MCF 10A (cell line): Measurements from ENCODE around the gene TMEM87A. TPM values are rescaled to one million over a fixed set of nuclear protein-coding genes. Genes with fewer than 3 reads are reported as not detected.
"Not testable (repeated sequence)": the region's sequence is repeated elsewhere in the genome, so short reads cannot be mapped to it uniquely, and the experiment has no call there.

ENCODE experiments used
- Bru-seq: library from RNA; stranded (reverse); fragments of 400-500 nt; gene quantifications from one replicate; lab custom pipeline; 2021; lab: Mats Ljungman, UMichigan
- BruChase-seq, 2 experiments: library from RNA; stranded (reverse); fragments of 400-500 nt; gene quantifications; one replicate each; lab custom pipeline; 2021; lab: Mats Ljungman, UMichigan
- BruUV-seq: library from RNA; stranded (reverse); fragments of 400-500 nt; replicated peaks from 2 replicates; lab custom pipeline; 2021; lab: Mats Ljungman, UMichigan
- CTCF ChIA-PET: fragments of 300-600 bp; sonication (Branson Sonifier 250); formaldehyde crosslinking; extraction: SDS; loops from one replicate; lab custom pipeline; 2021; ENCODE audit warnings: antibody characterized with exemption, inconsistent platforms; lab: Yijun Ruan, JAX
- POLR2A ChIA-PET: fragments of 300-600, 350-650 bp; sonication (Branson Sonifier 250); formaldehyde crosslinking; extraction: SDS; loops from one replicate; lab custom pipeline; 2020; ENCODE audit warnings: antibody characterized with exemption, inconsistent platforms; lab: Yijun Ruan, JAX
- DNase-seq: peaks from one replicate; pipeline ENCODE4 v3.0.0-alpha.2; 2018; ENCODE audit not compliant: unreplicated experiment
- H3K27ac Mint-ChIP-seq: one replicate; pipeline ENCODE4 v1.8.0; 2022; ENCODE audit warnings: mild to moderate bottlenecking, low read depth, mixed read lengths; ENCODE audit not compliant: unreplicated experiment
- H3K27me3 Mint-ChIP-seq: one replicate; pipeline ENCODE4 v1.8.0; 2022; ENCODE audit warnings: mixed read lengths; ENCODE audit not compliant: insufficient read depth, unreplicated experiment
- H3K36me3 Mint-ChIP-seq: one replicate; pipeline ENCODE4 v1.8.0; 2022; ENCODE audit warnings: mild to moderate bottlenecking, moderate library complexity, mixed read lengths; ENCODE audit not compliant: insufficient read depth, unreplicated experiment
- H3K4me1 Mint-ChIP-seq: one replicate; pipeline ENCODE4 v1.8.0; 2022; ENCODE audit warnings: mixed read lengths; ENCODE audit not compliant: insufficient read depth, unreplicated experiment
- H3K4me3 Mint-ChIP-seq: one replicate; pipeline ENCODE4 v1.8.0; 2022; ENCODE audit warnings: mild to moderate bottlenecking, moderate library complexity, mixed read lengths; ENCODE audit not compliant: unreplicated experiment
- H3K9me3 Mint-ChIP-seq: one replicate; pipeline ENCODE4 v1.8.0; 2022; ENCODE audit warnings: mixed read lengths; ENCODE audit not compliant: unreplicated experiment
- intact Hi-C: fragments of 100-400 bp; cut with micrococcal nuclease; formaldehyde crosslinking; loops from 2 replicates; pipeline ENCODE4 v1.14.1; 2022
- long read RNA-seq: library from polyadenylated mRNA; stranded (forward); transcript quantifications from one replicate; pipeline ENCODE4 v2.0.0, GENCODE V29; 2022
- total RNA-seq: library from RNA; stranded (reverse); gene quantifications from 2 replicates; pipeline ENCODE4 v1.2.3, GENCODE V29; 2022
- TF ChIP-seq, protein P1 (sequence below): fragments of 200-600 bp; IDR thresholded peaks from one replicate; pipeline ENCODE4 v1.8.0; 2022; ENCODE audit warnings: antibody characterized with exemption, mild to moderate bottlenecking; ENCODE audit not compliant: unreplicated experiment

TMEM87A gene, protein sequence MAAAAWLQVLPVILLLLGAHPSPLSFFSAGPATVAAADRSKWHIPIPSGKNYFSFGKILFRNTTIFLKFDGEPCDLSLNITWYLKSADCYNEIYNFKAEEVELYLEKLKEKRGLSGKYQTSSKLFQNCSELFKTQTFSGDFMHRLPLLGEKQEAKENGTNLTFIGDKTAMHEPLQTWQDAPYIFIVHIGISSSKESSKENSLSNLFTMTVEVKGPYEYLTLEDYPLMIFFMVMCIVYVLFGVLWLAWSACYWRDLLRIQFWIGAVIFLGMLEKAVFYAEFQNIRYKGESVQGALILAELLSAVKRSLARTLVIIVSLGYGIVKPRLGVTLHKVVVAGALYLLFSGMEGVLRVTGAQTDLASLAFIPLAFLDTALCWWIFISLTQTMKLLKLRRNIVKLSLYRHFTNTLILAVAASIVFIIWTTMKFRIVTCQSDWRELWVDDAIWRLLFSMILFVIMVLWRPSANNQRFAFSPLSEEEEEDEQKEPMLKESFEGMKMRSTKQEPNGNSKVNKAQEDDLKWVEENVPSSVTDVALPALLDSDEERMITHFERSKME
- total RNA-seq (51.3 and 52.3 TPM in 2 replicates), Bru-seq, nascent RNA (percentile 91 among the genes with signal in this experiment), BruChase-seq, experiment 1, labeled RNA remaining after a 6-hour chase (percentile 90 among the genes with signal in this experiment), BruChase-seq, experiment 2, labeled RNA remaining after a 2-hour chase (percentile 87 among the genes with signal in this experiment)
- long read RNA-seq, transcript TMEM87A-201 (7 exons, 1,598 nt), result minor isoform, 10 of 214 reads
- long read RNA-seq, transcript TMEM87A-202 (20 exons, 3,109 nt), result major isoform, 155 of 214 reads
- long read RNA-seq, transcript TMEM87A-203 (19 exons, 3,049 nt), result minor isoform, 6 of 214 reads
- long read RNA-seq, partial matches to known transcripts, result 4 of 214 reads
- long read RNA-seq, other reads (novel, unspliced or antisense), result 39 of 214 reads

DNA sequence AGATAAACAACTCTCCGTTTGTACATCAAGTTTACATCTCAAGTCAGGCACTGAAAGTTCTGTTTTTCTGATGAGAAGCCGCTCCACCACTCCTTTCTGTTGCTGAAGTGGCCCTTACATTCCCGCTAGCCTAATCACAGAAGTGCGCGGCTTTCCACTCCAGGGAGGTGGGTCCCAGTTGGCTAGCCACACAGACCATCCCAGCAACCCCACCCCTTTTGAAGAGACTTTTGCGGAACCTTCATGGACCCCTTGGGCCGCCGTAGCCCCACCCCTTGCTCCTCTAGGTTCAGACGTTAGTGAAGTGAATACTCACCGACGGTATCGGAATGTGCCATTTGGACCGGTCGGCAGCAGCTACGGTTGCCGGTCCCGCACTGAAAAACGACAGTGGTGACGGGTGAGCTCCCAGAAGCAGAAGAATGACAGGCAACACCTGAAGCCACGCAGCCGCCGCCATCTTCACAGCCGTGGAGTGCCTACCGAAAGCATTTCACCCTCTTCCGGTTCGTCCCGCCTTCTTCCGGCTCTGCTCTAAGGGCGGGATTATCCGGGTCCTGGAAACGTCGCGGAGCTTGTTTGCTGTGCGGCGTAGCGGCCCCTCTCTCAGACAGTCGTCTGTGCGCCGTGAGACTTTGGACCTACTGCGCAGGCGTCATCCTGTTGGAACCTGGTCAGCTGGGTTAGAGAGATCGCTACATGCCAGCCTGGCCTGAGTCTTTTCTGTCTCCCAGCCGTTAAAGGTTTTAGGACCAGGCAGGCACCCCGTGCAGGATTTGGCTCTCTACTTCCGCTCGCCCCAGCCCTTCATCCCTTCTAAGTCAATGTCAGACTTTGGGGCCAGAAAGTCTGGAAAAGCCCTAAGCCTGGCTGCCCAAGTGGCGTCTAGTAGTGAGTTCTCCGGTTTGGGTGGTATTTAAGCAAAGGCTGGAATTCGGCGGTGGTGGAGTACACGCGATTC is at the start of gene TMEM87A, which contains the start of gene GANC:
Gene TMEM87A (minus strand): TSS at position 495 of the 961 bp plus-strand sequence. CDS start 35 bp downstream, at position 460.
Gene GANC (plus strand): TSS at position 263 of the 961 bp plus-strand sequence. CDS start 1,281 bp downstream, outside the sequence.
- H3K9me3 Mint-ChIP-seq, result no peaks in the 10 kb centered on the region
- peaks cover 2% of the 10 kb centered on the region for H3K36me3 Mint-ChIP-seq
- intact Hi-C loops, result loop anchor here (1.0 to 10.0 kb wide), 3 partner anchors 112 to 377 kb away; partner anchors contain the start of genes SNAP23 and ZNF106
- DNase-seq, result peak; percentile 98
- peaks cover 24% of the 10 kb centered on the region for H3K4me1 Mint-ChIP-seq
- peak within 1 kb of the TSS; percentile 99 for H3K27ac Mint-ChIP-seq
- H3K27me3 Mint-ChIP-seq, result no peaks in the 10 kb centered on the region
- ChIA-PET CTCF (interaction anchor here (0.7 kb wide), 2 partner anchors 45 to 686 kb away, joined by 3 read pairs; no protein-coding TSS in a partner anchor), POLR2A (interaction anchor here (0.6 to 4.8 kb wide), 32 partner anchors 8 to 1042 kb away, joined by 3 to 39 read pairs (median 4); partner anchors contain the start of genes CHP1, EHD4, HAUS2 and LRRC57)
- H3K4me3 Mint-ChIP-seq, result peak within 1 kb of the TSS; percentile 97
- TSS peak; percentile 64 for BruUV-seq
- TF ChIP-seq, protein P1, sequence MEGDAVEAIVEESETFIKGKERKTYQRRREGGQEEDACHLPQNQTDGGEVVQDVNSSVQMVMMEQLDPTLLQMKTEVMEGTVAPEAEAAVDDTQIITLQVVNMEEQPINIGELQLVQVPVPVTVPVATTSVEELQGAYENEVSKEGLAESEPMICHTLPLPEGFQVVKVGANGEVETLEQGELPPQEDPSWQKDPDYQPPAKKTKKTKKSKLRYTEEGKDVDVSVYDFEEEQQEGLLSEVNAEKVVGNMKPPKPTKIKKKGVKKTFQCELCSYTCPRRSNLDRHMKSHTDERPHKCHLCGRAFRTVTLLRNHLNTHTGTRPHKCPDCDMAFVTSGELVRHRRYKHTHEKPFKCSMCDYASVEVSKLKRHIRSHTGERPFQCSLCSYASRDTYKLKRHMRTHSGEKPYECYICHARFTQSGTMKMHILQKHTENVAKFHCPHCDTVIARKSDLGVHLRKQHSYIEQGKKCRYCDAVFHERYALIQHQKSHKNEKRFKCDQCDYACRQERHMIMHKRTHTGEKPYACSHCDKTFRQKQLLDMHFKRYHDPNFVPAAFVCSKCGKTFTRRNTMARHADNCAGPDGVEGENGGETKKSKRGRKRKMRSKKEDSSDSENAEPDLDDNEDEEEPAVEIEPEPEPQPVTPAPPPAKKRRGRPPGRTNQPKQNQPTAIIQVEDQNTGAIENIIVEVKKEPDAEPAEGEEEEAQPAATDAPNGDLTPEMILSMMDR, result no peak

DNA sequence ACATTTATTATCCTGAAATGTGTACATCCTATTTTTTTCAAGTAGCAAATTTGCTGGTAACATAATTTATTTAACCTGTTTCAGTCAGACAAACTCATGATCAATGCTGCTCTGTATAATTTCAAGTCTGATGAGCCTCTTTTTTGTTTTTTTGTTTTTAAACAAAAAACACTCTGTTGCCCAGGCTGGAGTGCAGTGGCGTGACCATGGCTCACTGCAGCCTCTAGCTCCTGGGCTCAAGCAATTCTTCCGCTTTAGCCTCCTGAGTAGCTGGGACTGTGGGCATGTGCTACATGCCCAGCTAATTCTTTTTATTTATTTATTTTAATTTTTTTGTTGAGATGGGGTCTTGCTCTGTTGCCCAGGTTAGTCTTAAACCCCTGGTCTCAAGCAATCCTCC is 46.0 kb upstream of the TMEM87A start:
- Mint-ChIP-seq H3K27me3 (no peaks in the 10 kb centered on the region), H3K4me1 (no peaks in the 10 kb centered on the region), H3K36me3 (peaks cover 13% of the 10 kb centered on the region), H3K9me3 (no peaks in the 10 kb centered on the region), H3K4me3 (no peak overlapping the region), H3K27ac (no peak overlapping the region)
- TF ChIP-seq, protein P1, result no peak
- ChIA-PET CTCF (no interaction called here), POLR2A (no interaction called here)
- BruUV-seq, result no TSS peak
- DNase-seq, result no peak
- intact Hi-C loops, result no loop called here

DNA sequence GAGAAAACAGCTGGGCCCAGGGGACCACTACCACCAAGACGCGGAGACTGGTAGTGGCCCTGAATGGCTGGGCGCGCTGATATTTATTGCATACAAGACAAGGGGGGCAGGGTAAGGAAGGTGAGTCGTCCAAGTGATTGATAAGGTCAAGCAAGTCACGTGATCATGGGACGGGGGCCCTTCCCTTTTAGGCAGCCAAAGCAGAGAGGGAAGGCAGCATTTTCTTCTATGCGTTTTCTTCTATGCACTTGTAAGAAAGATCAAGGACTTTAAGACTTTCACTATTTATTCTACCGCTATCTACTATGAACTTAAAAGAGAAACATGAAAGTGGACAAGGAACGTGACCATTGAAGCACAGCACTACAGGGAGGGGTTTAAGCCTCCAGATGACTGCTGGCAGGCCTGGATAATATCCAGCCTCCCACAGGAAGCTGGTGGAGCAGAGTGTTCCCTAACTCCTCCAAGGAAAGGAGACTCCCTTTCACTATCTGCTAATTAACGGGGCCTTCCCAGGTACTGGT is 43.1 kb upstream of the TMEM87A start:
- DNase-seq, BruUV-seq, H3K4me1 Mint-ChIP-seq, H3K9me3 Mint-ChIP-seq, CTCF ChIA-PET, intact Hi-C loops, H3K27ac Mint-ChIP-seq, POLR2A ChIA-PET, H3K27me3 Mint-ChIP-seq, H3K4me3 Mint-ChIP-seq: not testable (repeated sequence)
- peaks cover 11% of the 10 kb centered on the region for H3K36me3 Mint-ChIP-seq
